H9 (cell line): ENCODE results near the gene RMRP. TPM values are rescaled to one million over a fixed set of nuclear protein-coding genes. Genes with fewer than 3 reads are reported as not detected.
A peak's percentile ranks its signal among the peaks of the same experiment; 100 is the strongest.

Source experiments
- DNase-seq: peaks from one replicate; pipeline ENCODE4 v3.0.0-alpha.2; 2017
- H2AFZ ChIP-seq: one replicate; pipeline ENCODE4 v1.6.1; 2013; ENCODE audit warnings: mild to moderate bottlenecking, low read length, control low read depth, moderate library complexity
- H2AK5ac ChIP-seq: 2 replicates; pipeline ENCODE4 v1.6.1; 2013; ENCODE audit warnings: low read length, control low read depth, mixed read lengths; ENCODE audit not compliant: insufficient read length
- H2BK120ac ChIP-seq: one replicate; pipeline ENCODE4 v1.6.1; 2013; ENCODE audit warnings: low read depth, mild to moderate bottlenecking, low read length, control low read depth, inconsistent platforms; ENCODE audit not compliant: poor library complexity, severe bottlenecking
- H2BK12ac ChIP-seq: 2 replicates; pipeline ENCODE4 v1.6.1; 2013; ENCODE audit warnings: low read length, control low read depth, mixed read lengths, low read depth; ENCODE audit not compliant: insufficient read length
- H2BK15ac ChIP-seq: 2 replicates; pipeline ENCODE4 v1.6.1; 2013; ENCODE audit warnings: low read depth, low read length, control low read depth
- H2BK20ac ChIP-seq: one replicate; pipeline ENCODE4 v1.6.1; 2013; ENCODE audit warnings: low read depth, mild to moderate bottlenecking, low read length, control low read depth, inconsistent platforms; ENCODE audit not compliant: poor library complexity, severe bottlenecking
- H2BK5ac ChIP-seq: 2 replicates; pipeline ENCODE4 v1.6.1; 2013; ENCODE audit warnings: low read length, control low read depth, mixed read lengths; ENCODE audit not compliant: insufficient read length
- H3K14ac ChIP-seq: 2 replicates; pipeline ENCODE4 v1.6.1; 2013; ENCODE audit warnings: low read length, control low read depth; ENCODE audit not compliant: insufficient read depth
- H3K18ac ChIP-seq: 2 replicates; pipeline ENCODE4 v1.6.1; 2013; ENCODE audit warnings: low read depth, mild to moderate bottlenecking, mixed read lengths, low read length, control low read depth; ENCODE audit not compliant: insufficient read length
- H3K23ac ChIP-seq: 2 replicates; pipeline ENCODE4 v1.6.1; 2013; ENCODE audit warnings: low read length, control low read depth, mixed read lengths, low read depth; ENCODE audit not compliant: insufficient read length
- H3K23me2 ChIP-seq: 2 replicates; pipeline ENCODE4 v1.6.1; 2013; ENCODE audit warnings: low read depth, mild to moderate bottlenecking, mixed read lengths, low read length, control low read depth; ENCODE audit not compliant: insufficient read length, poor library complexity, severe bottlenecking
- H3K27ac ChIP-seq: 2 replicates; pipeline ENCODE4 v1.5.1; 2013; ENCODE audit warnings: low read length, control low read depth, mixed read lengths, low read depth; ENCODE audit not compliant: insufficient read length
- H3K27me3 ChIP-seq: 2 replicates; pipeline ENCODE4 v1.6.1; 2013; ENCODE audit warnings: low read length, control low read depth, inconsistent platforms; ENCODE audit not compliant: insufficient read depth
- H3K4ac ChIP-seq: 2 replicates; pipeline ENCODE4 v1.6.1; 2013; ENCODE audit warnings: low read depth, mild to moderate bottlenecking, control low read depth, inconsistent platforms, low read length, moderate library complexity
- H3K4me1 ChIP-seq: 2 replicates; pipeline ENCODE4 v1.6.1; 2013; ENCODE audit warnings: low read length, control low read depth, inconsistent platforms; ENCODE audit not compliant: insufficient read depth
- H3K4me2 ChIP-seq: 2 replicates; pipeline ENCODE4 v1.6.1; 2013; ENCODE audit warnings: low read length, control low read depth, mixed read lengths; ENCODE audit not compliant: insufficient read length, insufficient read depth
- H3K56ac ChIP-seq: 2 replicates; pipeline ENCODE4 v1.6.1; 2013; ENCODE audit warnings: low read depth, mild to moderate bottlenecking, mixed read lengths, low read length, control low read depth; ENCODE audit not compliant: insufficient read length
- H3K79me1 ChIP-seq: 2 replicates; pipeline ENCODE4 v1.6.1; 2013; ENCODE audit warnings: low read depth, mild to moderate bottlenecking, moderate library complexity, low read length, control low read depth, inconsistent platforms; ENCODE audit not compliant: insufficient read depth, poor library complexity, severe bottlenecking
- H3K79me2 ChIP-seq: 2 replicates; pipeline ENCODE4 v1.6.1; 2013; ENCODE audit warnings: low read length, control low read depth, inconsistent platforms; ENCODE audit not compliant: insufficient read depth
- H3K9ac ChIP-seq: 2 replicates; pipeline ENCODE4 v1.6.1; 2013; ENCODE audit warnings: low read length, control low read depth, mixed read lengths; ENCODE audit not compliant: insufficient read length; ENCODE audit errors: extremely low read depth
- H3K9me3 ChIP-seq: one replicate; pipeline ENCODE4 v1.6.1; 2013; ENCODE audit warnings: low read depth, low read length, inconsistent platforms; ENCODE audit not compliant: control insufficient read depth
- H3T11ph ChIP-seq: one replicate; pipeline ENCODE4 v1.6.1; 2013; ENCODE audit warnings: mild to moderate bottlenecking, low read length, control low read depth, inconsistent platforms
- H4K20me1 ChIP-seq: one replicate; pipeline ENCODE4 v1.6.1; 2013; ENCODE audit not compliant: control insufficient read depth, insufficient read length, insufficient read depth
- H4K5ac ChIP-seq: 2 replicates; pipeline ENCODE4 v1.6.1; 2013; ENCODE audit warnings: low read depth, mild to moderate bottlenecking, mixed read lengths, low read length, control low read depth; ENCODE audit not compliant: insufficient read length
- H4K8ac ChIP-seq: replicated peaks from 2 replicates; pipeline ENCODE4 v1.6.1; 2013; ENCODE audit warnings: low read length, control low read depth, mixed read lengths, low read depth; ENCODE audit not compliant: insufficient read length
- H4K91ac ChIP-seq: 2 replicates; pipeline ENCODE4 v1.6.1; 2013; ENCODE audit warnings: low read depth, mild to moderate bottlenecking, moderate library complexity, mixed read lengths, low read length, control low read depth; ENCODE audit not compliant: insufficient read length
- H3K27ac Mint-ChIP-seq, 3 experiments: 2 replicates in 2 of 3; 3 replicates in 1 of 3; pipeline ENCODE4 v1.8.0; 2020 to 2021; ENCODE audit warnings: mixed read lengths in 3 of 3, mild to moderate bottlenecking in 1 of 3, moderate library complexity in 1 of 3
- H3K27me3 Mint-ChIP-seq: 2 replicates; pipeline ENCODE4 v1.8.0; 2021; ENCODE audit warnings: low read depth, mild to moderate bottlenecking, moderate library complexity, mixed read lengths
- H3K36me3 Mint-ChIP-seq, 3 experiments: 2 replicates in 2 of 3; 3 replicates in 1 of 3; pipeline ENCODE4 v1.8.0; 2020 to 2021; ENCODE audit warnings: low read depth in 3 of 3, mixed read lengths in 3 of 3; ENCODE audit not compliant: insufficient read depth in 1 of 3
- H3K4me1 Mint-ChIP-seq, 2 experiments: 2 replicates each; pipeline ENCODE4 v1.8.0; 2020; ENCODE audit warnings: mixed read lengths in 2 of 2
- H3K4me3 Mint-ChIP-seq, 2 experiments: 2 replicates in 1 of 2; 3 replicates in 1 of 2; pipeline ENCODE4 v1.8.0; 2020 to 2021; ENCODE audit warnings: mild to moderate bottlenecking in 2 of 2, mixed read lengths in 2 of 2, moderate library complexity in 1 of 2
- H3K9me3 Mint-ChIP-seq, 2 experiments: 2 replicates in 1 of 2; 3 replicates in 1 of 2; pipeline ENCODE4 v1.8.0; 2020; ENCODE audit warnings: mild to moderate bottlenecking in 2 of 2, mixed read lengths in 2 of 2, moderate library complexity in 1 of 2
- WGBS: extraction: QIAGEN DNeasy Blood & Tissue Kit; methylation state at CpG from one replicate; pipeline ENCODE4 v1.1.7; 2013; ENCODE audit warnings: missing lambda C conversion rate, low lambda C conversion rate, mixed read lengths; ENCODE audit not compliant: insufficient read length; ENCODE audit errors: extremely low coverage; 5-methylcytosine and 5-hydroxymethylcytosine counted together
- total RNA-seq: library from RNA; stranded (reverse); gene quantifications from 2 replicates; pipeline ENCODE4 v1.2.1, GENCODE V29; 2021
- TF ChIP-seq, protein P1 (sequence below): fragments of 200-600 bp; sonication (generic); conservative IDR thresholded peaks from 3 replicates; pipeline ENCODE4 v1.8.0; 2021; ENCODE audit warnings: antibody characterized with exemption, mild to moderate bottlenecking

Gene RMRP
- total RNA-seq, 1 experiment from 2014 or later: 18,417 TPM

DNA sequence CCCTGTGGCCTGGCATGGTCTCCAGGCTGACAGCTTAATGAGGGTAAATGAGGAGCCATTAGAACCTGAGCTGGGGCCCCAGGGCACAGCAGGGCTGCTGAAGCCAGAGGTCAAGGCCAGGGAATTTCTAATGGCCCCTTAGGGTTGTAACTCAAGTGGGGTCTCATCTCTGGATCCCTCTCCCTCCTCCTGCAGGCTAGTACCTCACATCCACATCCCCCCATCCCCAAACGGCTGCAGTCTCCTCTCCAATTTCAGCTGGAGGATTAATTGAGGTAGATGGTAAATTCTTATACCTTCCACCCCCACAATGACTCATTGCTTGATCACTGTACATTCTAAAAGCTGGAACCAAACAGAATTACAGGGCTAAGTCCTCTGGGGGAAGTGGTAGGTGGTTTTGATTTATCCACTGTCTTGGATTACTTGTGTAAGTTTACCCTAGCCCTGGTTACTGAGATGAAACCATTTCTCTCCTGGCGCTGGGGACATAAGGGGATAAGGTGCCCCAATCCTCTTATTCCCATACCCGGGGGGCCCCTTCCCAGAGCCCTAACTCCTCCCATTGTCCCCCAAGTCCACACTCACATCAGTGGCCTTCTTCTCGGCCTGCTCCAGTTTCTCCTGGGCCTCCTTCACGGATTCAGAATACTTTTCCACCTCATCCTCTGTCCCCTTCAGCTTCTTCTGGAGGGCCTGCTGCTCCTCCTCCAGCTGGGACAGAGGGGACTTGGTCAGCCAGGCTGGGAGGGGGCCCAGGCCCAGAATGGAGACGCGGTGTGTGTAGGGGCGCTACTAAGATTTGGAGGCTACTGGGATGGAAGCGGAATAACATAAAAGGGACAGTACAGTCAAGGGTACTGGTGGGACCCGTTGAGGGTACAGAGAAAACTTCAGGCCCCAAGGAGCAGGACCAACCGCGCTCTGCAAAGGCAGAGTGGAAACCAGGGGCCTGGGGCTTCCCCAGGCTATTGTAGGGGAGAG, 31.0 kb upstream of the RMRP start:
- no peak for DNase-seq
- Histone ChIP-seq H3K4me2 (peak overlapping the region; percentile 67), H4K91ac (no peak overlapping the region), H3K23ac (no peak overlapping the region), H3K4ac (no peak overlapping the region), H3K14ac (peak overlapping the region; percentile 81), H3K56ac (no peak overlapping the region), H2AFZ (no peak overlapping the region), H3K23me2 (peaks cover 6% of the 10 kb centered on the region), H3K79me2 (no peaks in the 10 kb centered on the region; the same call in 1 of the 2 replicates), H3K18ac (no peak overlapping the region), H2BK20ac (no peak overlapping the region), H3K27ac (no peak overlapping the region), H4K8ac (no peak overlapping the region), H3K4me1 (peaks cover 3% of the 10 kb centered on the region), H3K79me1 (no peaks in the 10 kb centered on the region), H2BK12ac (no peak overlapping the region), H4K20me1 (no peaks in the 10 kb centered on the region), H2BK120ac (no peak overlapping the region), H4K5ac (no peak overlapping the region), H2BK15ac (no peak overlapping the region), H3K9ac (peak overlapping the region; percentile 36), H3T11ph (no peak overlapping the region), H2BK5ac (no peak overlapping the region), H2AK5ac (no peak overlapping the region), H3K27me3 (no peaks in the 10 kb centered on the region), H3K9me3 (no peaks in the 10 kb centered on the region)
- TF ChIP-seq, protein P1, sequence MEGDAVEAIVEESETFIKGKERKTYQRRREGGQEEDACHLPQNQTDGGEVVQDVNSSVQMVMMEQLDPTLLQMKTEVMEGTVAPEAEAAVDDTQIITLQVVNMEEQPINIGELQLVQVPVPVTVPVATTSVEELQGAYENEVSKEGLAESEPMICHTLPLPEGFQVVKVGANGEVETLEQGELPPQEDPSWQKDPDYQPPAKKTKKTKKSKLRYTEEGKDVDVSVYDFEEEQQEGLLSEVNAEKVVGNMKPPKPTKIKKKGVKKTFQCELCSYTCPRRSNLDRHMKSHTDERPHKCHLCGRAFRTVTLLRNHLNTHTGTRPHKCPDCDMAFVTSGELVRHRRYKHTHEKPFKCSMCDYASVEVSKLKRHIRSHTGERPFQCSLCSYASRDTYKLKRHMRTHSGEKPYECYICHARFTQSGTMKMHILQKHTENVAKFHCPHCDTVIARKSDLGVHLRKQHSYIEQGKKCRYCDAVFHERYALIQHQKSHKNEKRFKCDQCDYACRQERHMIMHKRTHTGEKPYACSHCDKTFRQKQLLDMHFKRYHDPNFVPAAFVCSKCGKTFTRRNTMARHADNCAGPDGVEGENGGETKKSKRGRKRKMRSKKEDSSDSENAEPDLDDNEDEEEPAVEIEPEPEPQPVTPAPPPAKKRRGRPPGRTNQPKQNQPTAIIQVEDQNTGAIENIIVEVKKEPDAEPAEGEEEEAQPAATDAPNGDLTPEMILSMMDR: no peak
- no CpG with 5 or more reads among the region's 12 CpGs for WGBS
- Mint-ChIP-seq H3K27ac (peak overlapping the region in 2 of 3 experiments; percentile 68 to 84; a peak in 2 of 7 replicates), H3K9me3 (peaks cover 0 to 2% of the 10 kb centered on the region in 2 experiments; a peak in 2 of 5 replicates), H3K4me3 (peak overlapping the region; percentile 84 to 93), H3K4me1 (peaks cover 27 to 30% of the 10 kb centered on the region in 2 experiments), H3K27me3 (no peaks in the 10 kb centered on the region; the same call in 1 of the 2 replicates), H3K36me3 (peaks cover 25 to 48% (median 43%) of the 10 kb centered on the region in 3 experiments)
